WTC11 (cell line): Measurements from ENCODE around the gene GDF11.

Source experiments
- ATF1 ChIP-seq: sonication (generic); formaldehyde crosslinking; IDR thresholded peaks from 2 replicates; pipeline ENCODE4 v1.8.1; 2023; ENCODE audit warnings: mild to moderate bottlenecking, moderate library complexity, missing genetic modification reagents
- CBFB ChIP-seq: sonication (generic); formaldehyde crosslinking; IDR thresholded peaks from 2 replicates; pipeline ENCODE4 v1.8.1; 2022; ENCODE audit warnings: mild to moderate bottlenecking, low read depth, missing genetic modification reagents
- ESRRA ChIP-seq: sonication (generic); formaldehyde crosslinking; IDR thresholded peaks from 2 replicates; pipeline ENCODE4 v1.8.1; 2022; ENCODE audit warnings: mild to moderate bottlenecking, missing genetic modification reagents, borderline replicate concordance
- GABPB1 ChIP-seq: sonication (generic); formaldehyde crosslinking; IDR thresholded peaks from 2 replicates; pipeline ENCODE4 v1.8.1; 2023; ENCODE audit warnings: mild to moderate bottlenecking, missing genetic modification reagents
- NFYB ChIP-seq: sonication (generic); formaldehyde crosslinking; conservative IDR thresholded peaks from 2 replicates; pipeline ENCODE4 v1.8.0; 2022; ENCODE audit warnings: low read depth, missing genetic modification reagents
- SP1 ChIP-seq: sonication (generic); formaldehyde crosslinking; conservative IDR thresholded peaks from 2 replicates; pipeline ENCODE4 v1.8.1; 2022; ENCODE audit warnings: missing genetic modification reagents
- ZBTB21 ChIP-seq: sonication (generic); formaldehyde crosslinking; IDR thresholded peaks from 2 replicates; pipeline ENCODE4 v1.8.1; 2023; ENCODE audit warnings: mild to moderate bottlenecking, missing genetic modification reagents, borderline replicate concordance
- ZNF121 ChIP-seq: sonication (generic); formaldehyde crosslinking; IDR thresholded peaks from 2 replicates; pipeline ENCODE4 v1.8.0; 2023; ENCODE audit warnings: missing genetic modification reagents
- TF ChIP-seq, protein P1 (sequence below): sonication (generic); formaldehyde crosslinking; conservative IDR thresholded peaks from 2 replicates; pipeline ENCODE4 v1.8.1; 2022; ENCODE audit warnings: mild to moderate bottlenecking, missing genetic modification reagents
- TF ChIP-seq, protein P2 (sequence below): fragments of 200-600 bp; IDR thresholded peaks from 2 replicates; pipeline ENCODE4 v1.8.0; 2022; ENCODE audit warnings: antibody characterized with exemption
- TF ChIP-seq, protein P3 (sequence below): sonication (generic); formaldehyde crosslinking; IDR thresholded peaks from 2 replicates; pipeline ENCODE4 v1.8.0; 2022; ENCODE audit warnings: mild to moderate bottlenecking, missing genetic modification reagents
- TF ChIP-seq, protein P4 (sequence below): sonication (generic); formaldehyde crosslinking; IDR thresholded peaks from 2 replicates; pipeline ENCODE4 v1.8.0; 2022; ENCODE audit warnings: missing genetic modification reagents
- TF ChIP-seq, protein P5 (sequence below): sonication (generic); formaldehyde crosslinking; IDR thresholded peaks from 2 replicates; pipeline ENCODE4 v1.8.0; 2022; ENCODE audit warnings: mild to moderate bottlenecking, missing genetic modification reagents

DNA sequence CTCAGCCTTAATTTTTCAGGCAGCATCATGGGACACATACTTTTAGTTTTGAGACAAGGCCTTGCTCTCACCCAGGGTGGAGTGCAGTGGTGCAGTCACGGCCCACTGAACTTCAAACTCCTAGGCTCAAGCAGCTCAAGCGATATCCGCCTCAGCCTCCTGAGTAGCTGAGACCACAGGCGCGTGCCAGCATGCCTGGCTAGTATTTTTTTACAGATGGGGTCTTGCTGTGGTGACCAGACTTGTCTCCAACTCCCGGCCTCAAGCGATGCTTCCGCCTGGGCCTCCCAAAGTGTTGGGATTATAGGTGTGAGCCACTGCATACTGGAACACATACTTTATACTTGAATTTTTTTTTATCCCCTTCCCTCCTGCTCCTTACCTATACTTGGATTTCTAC is 20.0 kb upstream of the GDF11 start:
- TF ChIP-seq, protein P1, sequence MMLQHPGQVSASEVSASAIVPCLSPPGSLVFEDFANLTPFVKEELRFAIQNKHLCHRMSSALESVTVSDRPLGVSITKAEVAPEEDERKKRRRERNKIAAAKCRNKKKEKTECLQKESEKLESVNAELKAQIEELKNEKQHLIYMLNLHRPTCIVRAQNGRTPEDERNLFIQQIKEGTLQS (CRISPR knock-in tag) = no peak
- TF ChIP-seq, protein P2, sequence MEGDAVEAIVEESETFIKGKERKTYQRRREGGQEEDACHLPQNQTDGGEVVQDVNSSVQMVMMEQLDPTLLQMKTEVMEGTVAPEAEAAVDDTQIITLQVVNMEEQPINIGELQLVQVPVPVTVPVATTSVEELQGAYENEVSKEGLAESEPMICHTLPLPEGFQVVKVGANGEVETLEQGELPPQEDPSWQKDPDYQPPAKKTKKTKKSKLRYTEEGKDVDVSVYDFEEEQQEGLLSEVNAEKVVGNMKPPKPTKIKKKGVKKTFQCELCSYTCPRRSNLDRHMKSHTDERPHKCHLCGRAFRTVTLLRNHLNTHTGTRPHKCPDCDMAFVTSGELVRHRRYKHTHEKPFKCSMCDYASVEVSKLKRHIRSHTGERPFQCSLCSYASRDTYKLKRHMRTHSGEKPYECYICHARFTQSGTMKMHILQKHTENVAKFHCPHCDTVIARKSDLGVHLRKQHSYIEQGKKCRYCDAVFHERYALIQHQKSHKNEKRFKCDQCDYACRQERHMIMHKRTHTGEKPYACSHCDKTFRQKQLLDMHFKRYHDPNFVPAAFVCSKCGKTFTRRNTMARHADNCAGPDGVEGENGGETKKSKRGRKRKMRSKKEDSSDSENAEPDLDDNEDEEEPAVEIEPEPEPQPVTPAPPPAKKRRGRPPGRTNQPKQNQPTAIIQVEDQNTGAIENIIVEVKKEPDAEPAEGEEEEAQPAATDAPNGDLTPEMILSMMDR = no peak
- TF ChIP-seq, protein P3, sequence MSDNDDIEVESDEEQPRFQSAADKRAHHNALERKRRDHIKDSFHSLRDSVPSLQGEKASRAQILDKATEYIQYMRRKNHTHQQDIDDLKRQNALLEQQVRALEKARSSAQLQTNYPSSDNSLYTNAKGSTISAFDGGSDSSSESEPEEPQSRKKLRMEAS (CRISPR knock-in tag) = no peak
- TF ChIP-seq CBFB (CRISPR knock-in tag) = no peak
- TF ChIP-seq, protein P4, sequence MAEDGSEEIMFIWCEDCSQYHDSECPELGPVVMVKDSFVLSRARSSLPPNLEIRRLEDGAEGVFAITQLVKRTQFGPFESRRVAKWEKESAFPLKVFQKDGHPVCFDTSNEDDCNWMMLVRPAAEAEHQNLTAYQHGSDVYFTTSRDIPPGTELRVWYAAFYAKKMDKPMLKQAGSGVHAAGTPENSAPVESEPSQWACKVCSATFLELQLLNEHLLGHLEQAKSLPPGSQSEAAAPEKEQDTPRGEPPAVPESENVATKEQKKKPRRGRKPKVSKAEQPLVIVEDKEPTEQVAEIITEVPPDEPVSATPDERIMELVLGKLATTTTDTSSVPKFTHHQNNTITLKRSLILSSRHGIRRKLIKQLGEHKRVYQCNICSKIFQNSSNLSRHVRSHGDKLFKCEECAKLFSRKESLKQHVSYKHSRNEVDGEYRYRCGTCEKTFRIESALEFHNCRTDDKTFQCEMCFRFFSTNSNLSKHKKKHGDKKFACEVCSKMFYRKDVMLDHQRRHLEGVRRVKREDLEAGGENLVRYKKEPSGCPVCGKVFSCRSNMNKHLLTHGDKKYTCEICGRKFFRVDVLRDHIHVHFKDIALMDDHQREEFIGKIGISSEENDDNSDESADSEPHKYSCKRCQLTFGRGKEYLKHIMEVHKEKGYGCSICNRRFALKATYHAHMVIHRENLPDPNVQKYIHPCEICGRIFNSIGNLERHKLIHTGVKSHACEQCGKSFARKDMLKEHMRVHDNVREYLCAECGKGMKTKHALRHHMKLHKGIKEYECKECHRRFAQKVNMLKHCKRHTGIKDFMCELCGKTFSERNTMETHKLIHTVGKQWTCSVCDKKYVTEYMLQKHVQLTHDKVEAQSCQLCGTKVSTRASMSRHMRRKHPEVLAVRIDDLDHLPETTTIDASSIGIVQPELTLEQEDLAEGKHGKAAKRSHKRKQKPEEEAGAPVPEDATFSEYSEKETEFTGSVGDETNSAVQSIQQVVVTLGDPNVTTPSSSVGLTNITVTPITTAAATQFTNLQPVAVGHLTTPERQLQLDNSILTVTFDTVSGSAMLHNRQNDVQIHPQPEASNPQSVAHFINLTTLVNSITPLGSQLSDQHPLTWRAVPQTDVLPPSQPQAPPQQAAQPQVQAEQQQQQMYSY (CRISPR knock-in tag) = no peak
- TF ChIP-seq GABPB1 (CRISPR knock-in tag) = no peak
- TF ChIP-seq, protein P5, sequence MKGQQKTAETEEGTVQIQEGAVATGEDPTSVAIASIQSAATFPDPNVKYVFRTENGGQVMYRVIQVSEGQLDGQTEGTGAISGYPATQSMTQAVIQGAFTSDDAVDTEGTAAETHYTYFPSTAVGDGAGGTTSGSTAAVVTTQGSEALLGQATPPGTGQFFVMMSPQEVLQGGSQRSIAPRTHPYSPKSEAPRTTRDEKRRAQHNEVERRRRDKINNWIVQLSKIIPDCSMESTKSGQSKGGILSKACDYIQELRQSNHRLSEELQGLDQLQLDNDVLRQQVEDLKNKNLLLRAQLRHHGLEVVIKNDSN (CRISPR knock-in tag) = no peak
- no peak for TF ChIP-seq SP1
- no peak for TF ChIP-seq ESRRA (CRISPR knock-in tag)
- TF ChIP-seq ZNF121 (CRISPR knock-in tag) = no peak
- TF ChIP-seq NFYB (CRISPR knock-in tag) = no peak
- TF ChIP-seq ATF1 (CRISPR knock-in tag) = no peak
- no peak for TF ChIP-seq ZBTB21 (CRISPR knock-in tag)
